Panc1 (cell line): ENCODE measurements around the gene ARMH2.
"Not testable (repeated sequence)": the region's sequence is repeated elsewhere in the genome, so short reads cannot be mapped to it uniquely, and the experiment has no call there.

Experiments used
- CTCF ChIP-seq: fragments of 450-650 bp; IDR thresholded peaks from 2 replicates; pipeline ENCODE4 v1.5.1; 2017; ENCODE audit warnings: mild to moderate bottlenecking
- POLR2AphosphoS5 ChIP-seq: IDR thresholded peaks from 2 replicates; pipeline ENCODE4 v1.6.1; 2012; ENCODE audit warnings: mild to moderate bottlenecking, low read depth, low read length, moderate library complexity

GRCh38 chr6:24764833-24765828 is 33.6 kb downstream of the ARMH2 start:
- not testable (repeated sequence) for TF ChIP-seq CTCF, POLR2AphosphoS5
